M059J (cell line): ENCODE results near the gene AZU1. TPM values are rescaled to one million over a fixed set of nuclear protein-coding genes. Genes with fewer than 3 reads are reported as not detected.
A peak's percentile ranks its signal among the peaks of the same experiment; 100 is the strongest.

ENCODE experiments used
- DNase-seq: peaks from one replicate; pipeline ENCODE4 v3.0.0-alpha.2; 2012; ENCODE audit warnings: low read depth
- total RNA-seq: library from RNA; depleted of rRNA; stranded (reverse); fragments of >200 nt; shearing (Covaris generic); gene quantifications from 2 replicates; pipeline ENCODE4 v1.2.3, GENCODE V29; 2014; rRNA removed

The AZU1 gene
- total RNA-seq = not detected in 2 replicates

- DNase-seq = peak; percentile 31
These were observed at the start of gene AZU1 for GRCh38 chr19:827710-828321. Gene AZU1 (plus strand): TSS chr19:827837. CDS start chr19:827847, 10 bp downstream.

GRCh38 chr19:778910-779653 is 48.6 kb upstream of the AZU1 start:
- peak; percentile 95 for DNase-seq

- no peak for DNase-seq
These were observed 46.7 kb upstream of the AZU1 start for GRCh38 chr19:780935-781334.

- DNase-seq = no peak
These were observed 45.8 kb upstream of the AZU1 start for GRCh38 chr19:781800-782184.

- peak; percentile 79 for DNase-seq
These were observed 45.3 kb upstream of the AZU1 start for GRCh38 chr19:782185-782877.

GRCh38 chr19:782878-783668 is 44.6 kb upstream of the AZU1 start:
- no peak for DNase-seq

GRCh38 chr19:784541-784940 is 43.1 kb upstream of the AZU1 start:
- no peak for DNase-seq

GRCh38 chr19:787536-787935 is 40.1 kb upstream of the AZU1 start:
- no peak for DNase-seq

- no peak for DNase-seq
These were observed 39.0 kb upstream of the AZU1 start for GRCh38 chr19:788686-788982.

GRCh38 chr19:788983-789700 is 38.5 kb upstream of the AZU1 start:
- DNase-seq = no peak

- DNase-seq = no peak
These were observed 38.0 kb upstream of the AZU1 start for GRCh38 chr19:789701-790060.

GRCh38 chr19:791007-791566 is 36.5 kb upstream of the AZU1 start:
- DNase-seq = no peak

GRCh38 chr19:791567-792305 is 35.9 kb upstream of the AZU1 start:
- no peak for DNase-seq

- DNase-seq = no peak
These were observed 35.2 kb upstream of the AZU1 start for GRCh38 chr19:792306-792885.

- DNase-seq = no peak
These were observed 33.8 kb upstream of the AZU1 start for GRCh38 chr19:793806-794205.

- DNase-seq = no peak
These were observed 32.5 kb upstream of the AZU1 start for GRCh38 chr19:795073-795611.

GRCh38 chr19:795691-796581 is 31.7 kb upstream of the AZU1 start:
- DNase-seq = no peak

- DNase-seq = peak; percentile 100
These were observed 30.7 kb upstream of the AZU1 start, which contains the start of gene PTBP1 for GRCh38 chr19:796692-797527. Gene PTBP1 (plus strand): TSS chr19:797452. CDS start chr19:797498, 46 bp downstream.
